GM18511 (cell line): ENCODE data around the gene SOAT1.

ENCODE experiments used
- ATAC-seq: cut with Tn5 transposase; IDR thresholded peaks from one replicate; pipeline ENCODE4 v1.9.1; 2021; ENCODE audit warnings: mild to moderate bottlenecking, moderate library complexity; ENCODE audit not compliant: unreplicated experiment

The SOAT1 gene

GRCh38 chr1:179303200-179303785 lies 9.7 kb downstream of the SOAT1 start:
- ATAC-seq = no peak

GRCh38 chr1:179305450-179305849 lies 11.9 kb downstream of the SOAT1 start:
- ATAC-seq = no peak

- ATAC-seq = no peak
Measured at GRCh38 chr1:179310291-179310690, 16.7 kb downstream of the SOAT1 start.

- ATAC-seq = no peak
Measured at GRCh38 chr1:179310721-179311120, 17.1 kb downstream of the SOAT1 start.

GRCh38 chr1:179311149-179311700 lies 17.6 kb downstream of the SOAT1 start:
- no peak for ATAC-seq

- no peak for ATAC-seq
Measured at GRCh38 chr1:179313004-179313403, 19.4 kb downstream of the SOAT1 start.

GRCh38 chr1:179314928-179315327 lies 21.3 kb downstream of the SOAT1 start:
- no peak for ATAC-seq

GRCh38 chr1:179318491-179318890 lies 24.9 kb downstream of the SOAT1 start:
- no peak for ATAC-seq

DNA sequence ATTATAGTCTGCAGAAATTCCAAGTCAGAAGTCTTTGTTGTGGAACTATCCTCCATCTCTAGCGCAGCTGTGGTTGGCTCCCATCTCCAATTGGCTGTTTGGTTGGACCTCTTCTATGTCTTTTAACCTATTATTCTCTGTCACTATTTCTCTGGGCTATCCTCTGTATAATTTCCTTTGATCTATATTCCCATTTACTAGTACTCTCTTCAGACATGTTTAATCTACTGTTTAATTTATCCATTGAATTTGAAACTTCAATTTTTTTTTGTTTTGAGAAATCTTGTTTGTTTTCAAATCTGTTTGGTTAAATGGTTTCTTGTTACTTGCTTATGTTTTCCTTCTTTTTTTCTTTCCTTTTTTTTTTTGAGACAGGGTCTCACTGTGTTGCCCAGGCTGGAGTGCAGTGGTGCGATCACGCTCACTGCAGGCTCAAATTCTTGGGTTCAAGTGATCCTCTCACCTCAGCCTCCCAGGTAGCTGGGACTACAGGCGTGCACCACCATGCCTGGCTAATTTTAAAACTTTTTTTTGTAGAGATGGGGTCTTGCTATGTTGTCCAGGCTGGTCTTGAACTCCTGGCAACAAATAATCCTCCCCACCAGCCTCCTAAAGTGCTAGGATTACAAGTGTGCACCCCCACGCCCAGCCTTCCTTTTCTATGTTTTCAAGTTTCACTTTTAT lies 28.1 kb downstream of the SOAT1 start:
- ATAC-seq = no peak

GRCh38 chr1:179322557-179322956 lies 29.0 kb downstream of the SOAT1 start:
- ATAC-seq = no peak

GRCh38 chr1:179323436-179323835 lies 29.8 kb downstream of the SOAT1 start:
- no peak for ATAC-seq

GRCh38 chr1:179325836-179326235 lies 32.2 kb downstream of the SOAT1 start:
- no peak for ATAC-seq

- ATAC-seq = no peak
Measured at GRCh38 chr1:179326746-179327145, 33.1 kb downstream of the SOAT1 start.

- no peak for ATAC-seq
Measured at GRCh38 chr1:179327196-179327595, 33.6 kb downstream of the SOAT1 start.

DNA sequence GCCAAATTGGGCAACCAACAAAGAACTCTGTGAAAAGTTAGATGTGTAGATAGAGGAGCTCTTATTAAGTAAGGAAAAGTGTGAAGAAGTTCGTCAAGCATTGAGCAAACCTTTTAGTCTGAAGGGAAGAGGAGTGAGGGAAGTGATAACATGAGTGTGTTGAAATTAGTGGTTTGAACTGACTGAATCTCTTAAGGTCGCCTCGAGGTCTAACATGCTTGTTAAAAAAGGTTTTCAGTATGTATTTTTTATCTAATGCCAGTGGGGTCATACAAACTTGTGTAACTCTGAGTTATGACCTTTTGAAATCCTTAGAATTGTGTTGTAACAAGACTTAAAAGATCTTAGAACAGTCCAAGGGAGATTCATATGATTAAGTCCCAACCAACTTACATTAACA lies 34.1 kb downstream of the SOAT1 start:
- no peak for ATAC-seq

- ATAC-seq = no peak
Measured at GRCh38 chr1:179329862-179330261, 36.3 kb downstream of the SOAT1 start.

GRCh38 chr1:179334440-179334839 lies 40.8 kb downstream of the SOAT1 start:
- ATAC-seq = no peak

DNA sequence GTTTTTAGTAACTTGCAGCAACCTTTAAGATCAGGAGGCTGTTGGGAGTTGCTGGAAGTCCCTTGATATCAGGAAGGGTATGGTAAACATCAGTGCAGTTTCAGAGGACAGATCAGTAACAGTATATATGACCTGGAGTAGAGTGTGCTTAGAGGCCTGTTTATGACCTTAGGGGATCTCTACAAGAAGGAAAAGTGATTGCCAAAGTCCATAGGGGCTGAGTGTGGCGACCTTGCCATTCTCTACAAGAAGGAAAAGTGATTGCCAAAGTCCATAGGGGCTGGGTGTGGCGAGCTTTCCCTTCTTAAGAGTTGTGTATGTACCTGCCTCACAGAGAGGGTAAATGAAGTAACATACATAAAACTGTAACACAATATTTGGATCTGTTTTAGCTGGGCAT lies 43.7 kb downstream of the SOAT1 start:
- no peak for ATAC-seq

DNA sequence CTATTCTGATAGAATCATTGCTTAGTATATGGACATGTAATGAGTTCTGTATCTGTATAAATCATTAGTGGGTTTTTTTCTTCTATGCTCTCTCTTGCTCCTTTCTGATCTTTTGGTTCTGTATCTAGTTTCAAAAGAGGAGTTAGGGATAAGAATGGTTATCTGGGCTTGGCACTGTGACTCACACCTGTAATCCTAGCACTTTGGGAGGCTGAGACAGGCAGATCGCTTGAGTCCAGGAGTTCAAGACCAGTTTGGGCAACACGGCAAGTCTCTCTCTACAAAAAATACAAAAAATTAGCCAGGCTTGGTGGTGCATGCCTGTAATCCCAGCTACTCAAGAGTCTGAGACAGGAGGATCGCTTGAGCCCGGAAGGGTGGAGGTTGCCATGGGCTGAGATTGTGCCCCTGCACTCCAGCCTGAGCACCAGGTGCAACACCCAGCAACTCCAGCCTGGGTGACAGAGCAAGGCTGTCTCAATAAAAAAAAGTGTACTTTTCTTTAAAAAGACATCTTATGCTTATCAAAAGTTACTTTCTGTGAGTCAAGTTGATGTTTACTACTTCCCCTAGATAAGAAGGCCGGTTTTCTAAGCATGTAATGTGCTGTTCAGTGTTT lies 44.5 kb downstream of the SOAT1 start:
- no peak for ATAC-seq

- ATAC-seq = no peak
Measured at GRCh38 chr1:179340918-179341317, 47.3 kb downstream of the SOAT1 start.

DNA sequence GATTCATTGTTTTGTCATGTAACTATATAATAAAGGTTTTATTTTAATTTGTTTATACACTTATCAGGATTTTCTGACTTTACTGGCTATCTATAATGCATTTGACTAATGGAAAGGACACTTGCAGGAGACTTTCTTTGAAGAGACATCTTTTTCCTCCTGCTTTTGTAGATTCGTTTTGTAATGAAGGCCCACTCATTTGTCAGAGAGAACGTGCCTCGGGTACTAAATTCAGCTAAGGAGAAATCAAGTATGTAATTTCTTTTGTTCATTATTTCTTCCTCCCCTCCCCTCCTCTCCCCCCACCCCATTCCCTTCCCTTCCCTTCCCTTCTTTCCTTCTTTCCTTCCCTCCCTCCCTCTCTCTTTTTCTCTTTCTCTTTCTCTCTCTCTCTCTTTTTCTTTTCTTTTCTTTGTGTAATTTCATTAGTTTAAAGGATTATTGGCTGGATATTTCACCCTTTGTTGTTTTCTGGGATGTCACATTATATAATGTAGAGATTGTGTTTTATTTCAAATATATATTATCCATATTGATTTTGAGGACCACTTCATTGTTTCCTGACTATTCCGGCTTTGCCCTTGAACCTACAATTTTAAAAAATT lies 48.4 kb downstream of the SOAT1 start:
- ATAC-seq = no peak
